ENCODE measurements around the gene MMP21.

MMP21 gene

DNA sequence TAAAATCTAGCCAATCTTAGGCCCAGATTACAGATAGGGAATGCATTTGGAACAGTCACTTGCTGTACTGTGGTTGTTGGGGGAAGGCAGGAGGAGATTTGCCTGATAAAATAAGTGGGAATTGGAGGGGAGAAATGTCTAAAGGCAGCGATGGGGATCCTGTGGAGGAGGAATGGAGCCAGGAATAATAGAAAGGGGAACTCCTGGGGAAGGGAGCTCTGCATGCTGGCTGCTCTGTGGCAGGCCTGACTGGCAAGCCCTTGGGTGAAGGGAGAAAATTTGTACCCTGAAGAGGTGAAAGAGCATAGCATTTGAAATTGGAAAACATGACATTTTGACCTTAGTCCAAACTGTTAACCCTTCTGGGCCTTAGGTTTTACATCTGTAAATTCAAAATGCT lies 13.7 kb downstream of the MMP21 start:
- no peak for DNase-seq

DNA sequence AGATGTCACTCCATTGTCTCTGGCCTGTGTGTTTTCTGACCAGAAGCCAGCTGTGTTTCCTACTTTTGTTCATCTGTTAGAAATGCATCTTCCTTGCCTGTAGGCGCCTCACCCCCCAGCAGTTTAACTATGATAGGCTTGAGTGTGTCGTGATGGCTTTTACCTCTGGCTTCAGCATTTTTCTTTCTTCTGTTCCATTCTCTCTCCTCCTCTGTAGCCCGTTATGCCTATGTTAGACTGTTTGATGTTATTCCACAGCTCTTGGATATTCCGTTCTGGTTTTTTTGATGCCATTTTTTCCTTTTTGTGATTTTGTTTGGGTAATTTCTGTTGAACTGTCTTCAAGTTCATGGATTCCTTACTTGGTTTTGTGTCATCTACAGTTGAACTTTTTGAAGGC lies 17.9 kb downstream of the MMP21 start:
- DNase-seq, result no peak

DNA sequence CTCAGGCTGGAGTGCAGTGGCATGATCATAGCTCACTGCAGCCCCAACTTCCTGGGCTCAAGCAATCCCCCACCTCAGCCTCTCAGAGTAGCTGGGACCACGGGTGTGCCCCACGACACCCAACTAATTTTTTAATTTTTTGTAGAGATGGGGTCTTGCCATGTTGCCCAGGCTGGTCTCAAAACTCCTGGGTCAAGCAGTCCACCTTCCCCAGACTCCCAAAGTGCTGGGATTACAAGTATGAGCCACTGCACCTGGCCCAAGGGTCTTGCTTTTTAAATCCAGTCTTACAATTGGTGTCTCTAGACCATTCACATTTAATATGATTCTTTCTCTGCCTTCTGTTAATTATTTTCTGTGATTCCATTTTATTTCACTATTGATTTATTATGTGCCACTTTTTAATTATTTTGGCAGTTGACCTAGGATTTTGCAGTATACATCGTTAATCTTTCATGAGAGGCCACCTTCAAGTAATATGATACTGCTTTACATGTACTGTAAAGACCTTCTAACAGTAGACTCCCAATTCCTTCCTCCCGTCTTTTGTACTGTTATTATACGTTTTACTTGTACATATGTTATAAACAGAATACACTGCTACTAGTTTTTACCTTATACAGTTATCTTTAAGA lies 18.7 kb downstream of the MMP21 start:
- no peak for DNase-seq

DNA sequence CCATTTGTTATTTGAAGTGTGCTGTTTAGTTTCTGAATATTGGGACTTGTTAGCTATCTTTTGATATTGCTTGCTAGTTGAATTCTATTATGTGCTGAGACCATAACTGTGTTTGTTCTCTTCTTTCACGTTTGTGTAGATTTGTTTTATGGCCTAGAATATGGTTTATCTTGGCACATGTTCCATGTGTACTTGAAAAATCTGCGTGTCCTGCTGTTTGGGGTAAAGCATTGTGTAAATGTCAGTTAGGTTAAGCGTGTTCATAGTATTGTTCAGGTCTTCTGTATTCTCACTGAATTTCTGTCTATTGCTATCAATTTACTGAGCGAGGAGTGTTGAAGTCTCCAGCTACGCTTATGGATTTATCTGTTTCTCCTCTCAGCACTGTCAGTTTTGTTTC lies 19.4 kb downstream of the MMP21 start:
- no peak for DNase-seq

DNA sequence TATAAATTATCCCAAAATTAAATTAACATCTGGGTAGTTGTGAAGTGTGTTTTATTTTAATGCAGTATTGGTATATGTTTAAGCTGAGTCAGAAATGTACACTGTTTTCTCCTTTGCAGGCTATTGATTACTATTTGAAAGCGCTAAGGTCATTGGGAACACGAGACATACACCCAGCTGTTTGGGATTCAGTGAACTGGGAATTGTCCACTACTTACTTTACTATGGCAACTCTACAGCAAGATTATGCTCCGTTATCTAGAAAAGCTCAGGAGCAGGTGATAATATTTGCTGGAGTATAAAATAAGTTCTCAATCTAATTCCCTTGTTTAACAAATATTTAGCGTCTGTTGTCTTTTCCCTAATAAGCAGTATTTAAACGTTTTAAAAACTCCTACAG lies 28.2 kb downstream of the MMP21 start:
- DNase-seq, result no peak

DNA sequence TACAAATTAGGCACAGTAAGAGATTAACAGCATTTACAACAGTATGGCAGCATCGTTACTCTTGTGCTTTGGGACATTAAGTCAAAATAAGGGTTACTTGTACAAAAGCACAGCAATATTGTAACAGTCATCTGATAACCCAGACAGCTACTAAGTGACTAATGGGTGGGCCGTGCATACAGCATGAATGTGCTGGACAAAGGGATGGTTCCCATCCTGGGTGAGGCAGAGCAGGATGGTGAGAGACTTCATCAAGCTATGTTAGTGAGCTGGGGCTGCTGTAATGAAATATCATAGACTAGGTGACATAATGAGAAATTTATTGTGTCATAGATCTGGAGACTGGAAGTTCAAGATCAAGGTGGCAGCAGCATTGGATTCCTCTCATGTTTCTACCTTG lies 30.7 kb downstream of the MMP21 start:
- DNase-seq, result no peak

DNA sequence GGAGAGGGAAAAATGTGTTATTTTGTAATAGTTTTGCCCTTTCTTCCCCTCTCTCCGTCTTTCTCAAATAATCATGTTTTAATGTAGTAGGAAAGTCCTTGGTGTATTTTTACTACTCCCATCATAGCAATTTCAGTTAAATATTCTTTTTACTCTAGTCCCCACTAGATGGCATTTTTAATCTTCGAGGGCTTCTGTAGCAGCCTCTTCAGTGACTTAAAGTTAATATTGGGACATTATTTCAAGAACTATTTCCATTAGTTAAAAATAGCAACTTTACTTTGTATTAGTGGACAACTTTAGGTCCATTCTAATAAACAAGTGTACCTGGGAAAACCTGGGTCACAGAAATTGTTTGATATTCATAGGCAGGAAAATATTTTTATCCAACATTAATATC lies 33.2 kb downstream of the MMP21 start:
- no peak for DNase-seq

DNA sequence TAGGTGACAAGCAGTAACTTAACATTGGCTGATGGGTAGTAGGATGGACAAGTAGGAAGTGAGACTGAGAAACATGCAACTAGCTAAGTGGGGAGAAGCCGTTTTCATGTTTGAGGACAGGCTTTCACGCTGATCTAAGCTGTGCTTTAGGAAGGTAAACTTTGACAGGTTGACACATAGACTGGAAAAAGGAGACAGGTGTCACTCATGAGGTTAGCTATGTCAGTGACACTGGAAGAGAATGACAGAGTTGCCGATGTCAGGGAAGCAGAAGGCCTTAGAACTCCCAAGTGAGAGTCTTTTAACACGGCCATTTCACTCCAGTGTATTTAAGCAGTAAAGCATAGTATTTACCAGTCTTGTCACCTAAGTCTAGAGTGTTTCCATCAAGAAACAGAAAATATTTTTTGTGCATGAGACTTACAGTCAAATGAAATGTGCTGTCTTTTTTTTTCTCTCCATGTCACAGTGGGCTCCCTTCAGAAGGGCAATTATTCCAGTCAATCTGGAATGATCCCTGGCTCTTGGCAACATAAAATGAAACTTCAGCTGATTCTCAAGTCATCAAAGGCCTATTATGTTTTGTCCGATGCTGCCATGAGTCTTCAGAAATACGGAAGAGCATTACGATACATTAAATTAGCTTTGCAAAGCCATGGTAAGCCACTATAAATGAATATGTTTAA lies 35.5 kb downstream of the MMP21 start:
- no peak for DNase-seq

DNA sequence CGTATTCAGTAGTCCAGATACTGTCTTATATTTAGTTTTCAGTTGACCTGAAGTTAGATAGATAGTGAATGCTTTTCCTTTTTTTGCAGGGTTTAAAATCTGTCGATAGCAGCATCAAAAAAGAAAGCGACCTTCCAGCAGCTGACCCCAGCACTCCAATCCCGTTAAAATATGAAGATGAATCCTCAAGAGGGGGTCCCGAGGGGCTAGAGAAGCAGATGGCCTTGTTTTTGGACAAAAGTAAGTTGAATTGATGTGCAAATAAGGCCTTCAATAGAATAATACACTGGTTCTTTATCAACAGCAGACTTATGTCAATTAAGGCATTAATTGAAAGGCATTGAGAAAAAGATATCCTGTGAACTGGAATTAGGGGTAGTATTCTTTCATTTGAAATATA lies 37.4 kb downstream of the MMP21 start:
- DNase-seq, result no peak

DNA sequence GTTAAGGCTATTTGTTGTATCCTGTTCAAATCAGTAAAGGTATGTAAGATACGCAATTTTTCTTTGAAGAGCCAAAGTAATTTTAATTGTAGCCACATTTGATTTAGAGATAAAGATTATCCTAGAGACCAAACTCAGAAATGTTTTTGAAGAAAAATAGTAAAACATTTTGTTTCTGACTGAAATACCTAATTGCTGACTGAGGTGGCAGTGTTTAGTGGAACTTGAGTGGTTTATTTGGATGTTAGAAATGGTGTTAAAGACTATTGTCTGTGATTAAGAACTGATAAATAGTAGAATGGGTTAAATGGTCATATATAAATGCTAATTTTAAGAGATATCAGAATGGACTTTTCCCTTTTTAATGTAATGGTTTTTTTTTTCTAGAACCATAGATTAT lies 40.8 kb downstream of the MMP21 start:
- no peak for DNase-seq

DNA sequence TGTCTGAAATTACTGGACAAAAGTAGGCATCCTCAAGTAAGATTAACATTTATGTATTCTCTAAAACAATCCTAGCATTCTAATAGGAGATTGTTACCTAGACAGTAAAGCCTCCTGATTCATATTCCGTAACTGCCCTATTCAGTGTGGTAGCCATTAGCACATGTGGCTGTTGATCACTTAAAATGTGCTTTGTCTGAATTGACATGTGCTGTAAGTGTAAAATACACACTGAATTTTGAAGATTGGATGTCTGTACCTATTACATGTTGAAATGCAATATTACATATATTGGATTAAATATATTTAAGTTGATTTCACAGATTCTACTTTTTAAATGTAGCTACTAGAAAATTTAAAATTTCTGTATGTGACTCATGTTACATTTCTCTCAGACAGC lies 41.5 kb downstream of the MMP21 start:
- no peak for DNase-seq

DNA sequence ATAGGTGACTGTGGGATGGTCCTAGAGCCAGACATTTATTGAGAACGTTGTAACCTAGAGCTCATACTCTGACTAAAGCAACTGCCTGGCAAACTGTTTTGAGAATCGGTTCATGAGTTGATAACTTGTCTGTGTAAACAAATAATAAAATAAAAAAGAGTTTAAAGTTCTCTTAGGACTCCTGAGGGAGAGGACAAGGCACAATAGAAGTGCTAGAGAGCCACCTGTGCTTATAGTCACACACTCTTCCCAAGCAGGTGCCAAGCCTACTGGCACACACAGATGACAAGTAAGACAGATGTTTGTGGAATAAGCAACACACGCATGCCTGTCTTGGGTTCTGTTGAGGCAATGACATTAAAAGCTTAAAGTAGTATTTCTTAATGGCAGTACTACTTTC lies 48.2 kb downstream of the MMP21 start:
- no peak for DNase-seq

DNA sequence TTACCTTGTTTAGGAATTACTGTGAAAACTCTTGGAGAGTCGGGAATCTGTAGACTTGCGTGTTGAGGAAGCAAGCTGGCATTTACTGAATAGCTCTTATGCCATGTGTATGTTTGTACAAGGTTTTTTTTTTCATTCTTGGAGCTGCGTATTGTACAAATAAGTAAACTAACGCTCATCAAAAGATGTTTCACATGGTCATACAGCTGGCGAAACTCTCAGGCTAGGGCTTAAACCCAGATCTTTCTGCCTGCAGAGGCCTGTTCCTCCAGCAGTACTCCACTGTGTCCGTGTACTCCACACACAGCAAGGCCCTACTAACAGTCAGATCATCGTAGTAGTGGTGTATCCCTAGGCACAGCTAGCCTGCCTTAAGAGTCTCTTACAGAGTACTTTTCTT lies 48.7 kb downstream of the MMP21 start:
- no peak for DNase-seq

DNA sequence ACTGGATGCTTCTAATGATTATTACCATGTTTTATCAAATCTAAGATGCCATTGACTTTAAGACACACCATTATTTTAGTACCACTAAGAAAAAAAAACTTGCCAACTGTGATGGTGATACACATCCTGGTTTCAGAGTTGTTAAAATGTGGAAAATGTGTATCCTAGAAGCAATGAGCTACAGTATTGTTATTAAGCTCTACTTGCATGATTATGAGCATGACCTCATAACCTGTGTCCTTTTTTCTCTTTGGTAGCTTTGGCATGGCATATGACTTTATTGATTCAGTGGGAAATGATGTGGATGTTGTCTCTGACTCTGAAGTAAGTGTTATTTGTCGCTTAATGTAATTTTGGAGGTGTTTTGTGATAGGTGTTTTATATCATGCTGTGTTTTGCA lies 52.8 kb downstream of the MMP21 start:
- DNase-seq, result no peak

DNA sequence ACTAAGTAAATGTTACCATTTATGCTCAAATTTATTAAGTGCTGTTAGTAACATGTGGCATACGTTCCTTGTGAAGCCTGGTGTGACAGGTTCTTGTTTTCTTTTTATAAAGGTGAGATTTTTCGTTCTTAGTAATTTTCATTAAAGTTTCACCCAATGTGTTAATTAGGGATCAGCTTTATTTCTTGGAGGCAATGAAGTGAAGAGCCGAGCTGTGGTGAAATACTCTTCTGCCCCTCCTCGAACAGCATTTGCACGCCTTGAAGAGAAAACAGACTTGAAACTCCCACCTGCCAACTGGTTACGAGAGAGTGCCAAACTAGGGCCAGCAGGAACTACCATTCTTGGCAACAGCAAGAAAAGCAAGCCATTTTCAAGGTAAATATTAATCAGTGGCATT lies 54.6 kb downstream of the MMP21 start:
- DNase-seq, result no peak

DNA sequence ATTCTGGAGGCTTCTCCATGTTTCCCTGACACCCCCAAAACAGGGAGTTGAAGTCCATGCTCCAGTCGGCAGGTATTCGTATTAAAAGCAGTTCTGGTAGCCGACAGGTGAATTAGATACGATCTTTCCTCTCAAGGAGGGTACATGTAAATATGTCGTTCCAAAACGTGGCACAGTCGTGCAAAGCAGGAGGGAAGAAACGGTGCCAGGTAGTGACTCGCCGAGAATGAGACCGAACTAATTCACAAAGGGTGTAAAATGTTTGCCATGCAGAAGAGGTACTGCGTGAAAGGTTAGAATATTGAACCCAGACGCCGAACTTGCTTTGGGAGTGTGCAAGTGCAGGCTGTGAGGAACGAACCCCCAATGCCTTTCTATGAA lies 55.6 kb downstream of the MMP21 start:
- no peak for DNase-seq

DNA sequence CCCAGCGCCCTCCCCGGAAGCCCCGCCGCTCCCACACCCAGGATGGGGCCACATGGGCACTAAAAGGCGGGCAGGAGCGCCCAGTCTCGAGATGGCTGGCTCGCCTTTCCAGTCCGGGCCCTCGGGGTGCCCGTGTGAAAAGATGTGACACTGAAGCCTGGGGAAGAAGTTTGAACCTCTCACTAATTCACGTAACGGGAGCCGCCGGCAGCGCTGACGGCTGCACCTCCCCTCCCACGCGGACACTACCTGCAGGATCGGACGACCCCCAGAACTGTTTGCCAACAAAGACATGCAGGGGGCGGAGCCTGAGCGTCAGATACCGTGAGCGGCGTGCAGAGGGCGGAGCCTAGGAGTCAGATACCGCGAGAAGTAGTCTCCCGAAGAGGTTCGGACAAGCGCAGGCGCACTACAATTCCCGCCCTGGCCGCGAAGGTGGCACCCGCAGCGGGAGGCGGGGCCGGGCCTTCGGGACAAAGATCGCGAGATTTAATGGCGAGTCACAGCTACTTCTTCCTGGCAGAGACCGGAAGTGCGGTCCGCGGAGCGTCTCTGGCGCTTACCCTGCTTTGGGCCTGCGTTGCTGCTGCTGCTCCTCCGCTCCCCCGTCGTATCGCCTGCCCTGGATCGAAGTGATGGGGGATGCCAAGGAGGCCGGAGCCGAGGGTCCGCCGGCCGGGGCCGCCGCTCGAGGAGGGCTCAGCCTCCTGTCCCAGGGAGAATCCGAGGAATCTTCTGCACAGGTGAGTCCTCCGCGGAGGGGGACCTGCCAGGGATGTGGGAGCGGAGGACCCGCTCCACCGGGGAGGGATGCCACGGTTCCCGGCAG lies 56.2 kb downstream of the MMP21 start, which contains the start of gene EDRF1:
EDRF1 (plus strand) TSS at position 537 of the 829 bp plus-strand sequence; CDS start at position 636, 99 bp downstream.
- peak; percentile 98 for DNase-seq
